Ovary (tissue), 3 donors: ENCODE results near the gene CTNND2.

ENCODE experiments used
- EP300 ChIP-seq: sonication (generic); formaldehyde crosslinking; IDR thresholded peaks from one replicate; pipeline ENCODE4 v1.6.1; 2017; ENCODE audit warnings: antibody characterized with exemption
- POLR2A ChIP-seq: fragments of 450-650 bp; IDR thresholded peaks from one replicate; pipeline ENCODE4 v1.6.1; 2017; ENCODE audit warnings: antibody characterized with exemption, mild to moderate bottlenecking, moderate library complexity
- TF ChIP-seq, protein P1 (sequence below), 3 donors: fragments of 450-650 bp in 2 of 3; fragments of 200-600 bp in 1 of 3; IDR thresholded peaks; one replicate each; pipeline versions ENCODE4 v1.5.1 to v1.8.0; 2016 to 2022; ENCODE audit warnings: antibody characterized with exemption in 3 of 3, mild to moderate bottlenecking in 1 of 3
- donor health status: DM: no; HTN: no; CAD: no.

DNA sequence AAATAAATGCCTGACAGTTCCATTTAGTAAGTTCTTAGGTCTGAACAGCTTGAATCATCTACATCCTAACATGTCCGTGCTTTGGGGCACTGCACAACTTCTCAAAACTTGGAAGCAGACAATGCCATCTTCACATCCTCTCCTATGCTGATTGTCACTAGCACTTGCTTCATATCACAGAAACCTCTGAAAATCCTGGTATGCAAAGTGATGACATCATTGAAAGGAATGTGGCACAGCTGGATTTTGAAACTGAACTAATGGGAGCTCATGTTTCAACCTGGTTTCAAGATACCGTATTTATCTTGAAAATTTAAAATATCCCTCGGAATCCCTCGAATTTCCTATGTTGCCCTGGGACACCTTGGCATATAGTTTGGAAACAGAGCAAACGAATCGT, 653.0 kb downstream of the CTNND2 start:
- TF ChIP-seq, protein P1, sequence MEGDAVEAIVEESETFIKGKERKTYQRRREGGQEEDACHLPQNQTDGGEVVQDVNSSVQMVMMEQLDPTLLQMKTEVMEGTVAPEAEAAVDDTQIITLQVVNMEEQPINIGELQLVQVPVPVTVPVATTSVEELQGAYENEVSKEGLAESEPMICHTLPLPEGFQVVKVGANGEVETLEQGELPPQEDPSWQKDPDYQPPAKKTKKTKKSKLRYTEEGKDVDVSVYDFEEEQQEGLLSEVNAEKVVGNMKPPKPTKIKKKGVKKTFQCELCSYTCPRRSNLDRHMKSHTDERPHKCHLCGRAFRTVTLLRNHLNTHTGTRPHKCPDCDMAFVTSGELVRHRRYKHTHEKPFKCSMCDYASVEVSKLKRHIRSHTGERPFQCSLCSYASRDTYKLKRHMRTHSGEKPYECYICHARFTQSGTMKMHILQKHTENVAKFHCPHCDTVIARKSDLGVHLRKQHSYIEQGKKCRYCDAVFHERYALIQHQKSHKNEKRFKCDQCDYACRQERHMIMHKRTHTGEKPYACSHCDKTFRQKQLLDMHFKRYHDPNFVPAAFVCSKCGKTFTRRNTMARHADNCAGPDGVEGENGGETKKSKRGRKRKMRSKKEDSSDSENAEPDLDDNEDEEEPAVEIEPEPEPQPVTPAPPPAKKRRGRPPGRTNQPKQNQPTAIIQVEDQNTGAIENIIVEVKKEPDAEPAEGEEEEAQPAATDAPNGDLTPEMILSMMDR (IDR thresholded peaks at IDR 0.05): no peak
- TF ChIP-seq POLR2A (no peak), EP300 (no peak)
